Left ventricle myocardium inferior (tissue), 1 donor: ENCODE data around the gene FAM204A. TPM values are rescaled to one million over a fixed set of nuclear protein-coding genes. Genes with fewer than 3 reads are reported as not detected.

Source experiments
- DNase-seq: peaks from one replicate; pipeline ENCODE4 v3.0.0-alpha.2; 2020
- H3K27ac ChIP-seq: fragments of 200-600 bp; replicated peaks from 2 replicates; pipeline ENCODE4 v1.8.0; 2021
- H3K27me3 ChIP-seq: fragments of 200-600 bp; 2 replicates; pipeline ENCODE4 v1.8.0; 2021; ENCODE audit warnings: low read depth
- H3K36me3 ChIP-seq: fragments of 200-600 bp; 2 replicates; pipeline ENCODE4 v1.8.0; 2021
- H3K4me1 ChIP-seq: fragments of 200-600 bp; 2 replicates; pipeline ENCODE4 v1.8.0; 2021
- H3K4me3 ChIP-seq: fragments of 200-600 bp; 2 replicates; pipeline ENCODE4 v1.8.0; 2021; ENCODE audit warnings: mild to moderate bottlenecking, moderate library complexity
- H3K9me3 ChIP-seq: fragments of 200-600 bp; replicated peaks from 2 replicates; pipeline ENCODE4 v1.8.0; 2021
- intact Hi-C: fragments of 100-400 bp; cut with micrococcal nuclease; formaldehyde crosslinking; loops from one replicate; pipeline ENCODE4 v1.11.0; 2022
- total RNA-seq: library from RNA; stranded (reverse); fragmentation: NEBNext Ultra II Directional; extraction: Animal tissue kit (Norgen Biotek cat#: 25700); gene quantifications from one replicate; pipeline ENCODE4 v1.2.1, GENCODE V29; 2021
- TF ChIP-seq, protein P1 (sequence below): fragments of 200-600 bp; IDR thresholded peaks from 2 replicates; pipeline ENCODE4 v1.8.0; 2021; ENCODE audit warnings: antibody characterized with exemption, mild to moderate bottlenecking, borderline replicate concordance
- donor health status: DM: no; HTN: yes; CAD: no; lungs with severe emphysema.

FAM204A gene
- total RNA-seq, 1 donor from 2014 or later, result 58.9 TPM

DNA sequence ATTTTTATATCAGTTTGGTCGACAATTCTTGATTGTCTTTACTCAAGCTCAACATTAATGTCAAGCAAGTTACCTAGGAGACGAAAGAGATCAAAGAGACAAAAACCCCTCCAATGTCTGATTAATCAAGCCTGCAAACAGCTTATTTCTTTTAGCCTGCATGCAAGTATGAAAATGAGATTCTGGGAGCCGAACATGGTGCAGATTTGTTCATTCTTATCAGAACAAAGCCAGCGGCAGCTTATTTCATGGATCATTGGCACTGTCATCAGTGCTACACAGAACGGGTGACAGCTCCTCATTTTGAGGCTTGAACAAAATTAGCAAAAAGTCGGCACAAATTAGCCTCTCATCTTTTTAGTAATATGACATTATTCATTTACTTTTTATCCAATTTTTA, 26.5 kb downstream of the FAM204A start:
- Histone ChIP-seq H3K27me3 (no peaks in the 10 kb centered on the region), H3K4me3 (no peak overlapping the region), H3K9me3 (no peaks in the 10 kb centered on the region), H3K27ac (no peak overlapping the region), H3K4me1 (no peaks in the 10 kb centered on the region), H3K36me3 (peaks cover 35% of the 10 kb centered on the region)
- DNase-seq, result no peak
- intact Hi-C loops, result no loop called here
- TF ChIP-seq, protein P1, sequence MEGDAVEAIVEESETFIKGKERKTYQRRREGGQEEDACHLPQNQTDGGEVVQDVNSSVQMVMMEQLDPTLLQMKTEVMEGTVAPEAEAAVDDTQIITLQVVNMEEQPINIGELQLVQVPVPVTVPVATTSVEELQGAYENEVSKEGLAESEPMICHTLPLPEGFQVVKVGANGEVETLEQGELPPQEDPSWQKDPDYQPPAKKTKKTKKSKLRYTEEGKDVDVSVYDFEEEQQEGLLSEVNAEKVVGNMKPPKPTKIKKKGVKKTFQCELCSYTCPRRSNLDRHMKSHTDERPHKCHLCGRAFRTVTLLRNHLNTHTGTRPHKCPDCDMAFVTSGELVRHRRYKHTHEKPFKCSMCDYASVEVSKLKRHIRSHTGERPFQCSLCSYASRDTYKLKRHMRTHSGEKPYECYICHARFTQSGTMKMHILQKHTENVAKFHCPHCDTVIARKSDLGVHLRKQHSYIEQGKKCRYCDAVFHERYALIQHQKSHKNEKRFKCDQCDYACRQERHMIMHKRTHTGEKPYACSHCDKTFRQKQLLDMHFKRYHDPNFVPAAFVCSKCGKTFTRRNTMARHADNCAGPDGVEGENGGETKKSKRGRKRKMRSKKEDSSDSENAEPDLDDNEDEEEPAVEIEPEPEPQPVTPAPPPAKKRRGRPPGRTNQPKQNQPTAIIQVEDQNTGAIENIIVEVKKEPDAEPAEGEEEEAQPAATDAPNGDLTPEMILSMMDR, result no peak

DNA sequence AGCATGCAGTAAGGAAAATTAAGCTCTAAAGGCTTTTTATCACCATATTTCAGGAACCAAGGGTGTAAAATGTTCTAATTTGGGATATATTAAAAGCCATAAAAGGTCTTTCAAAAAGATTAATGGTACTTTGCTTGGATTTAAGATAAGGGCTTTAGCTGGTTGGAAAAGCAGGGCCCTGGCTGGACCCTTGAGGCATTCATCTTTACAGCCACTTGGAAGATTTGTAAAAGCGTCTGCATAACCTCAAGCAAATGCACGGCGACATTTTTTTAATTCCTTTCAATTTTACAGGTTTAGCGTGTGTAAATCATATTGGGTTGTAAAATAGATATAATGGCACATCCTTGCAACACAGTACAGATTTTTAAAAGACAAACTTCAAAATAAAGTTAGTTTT, 27.2 kb downstream of the FAM204A start:
- Histone ChIP-seq H3K27me3 (no peaks in the 10 kb centered on the region), H3K36me3 (peaks cover 36% of the 10 kb centered on the region), H3K27ac (no peak overlapping the region), H3K4me3 (no peak overlapping the region), H3K4me1 (no peaks in the 10 kb centered on the region), H3K9me3 (no peaks in the 10 kb centered on the region)
- intact Hi-C loops, result no loop called here
- no peak for DNase-seq
- TF ChIP-seq, protein P1, result no peak

DNA sequence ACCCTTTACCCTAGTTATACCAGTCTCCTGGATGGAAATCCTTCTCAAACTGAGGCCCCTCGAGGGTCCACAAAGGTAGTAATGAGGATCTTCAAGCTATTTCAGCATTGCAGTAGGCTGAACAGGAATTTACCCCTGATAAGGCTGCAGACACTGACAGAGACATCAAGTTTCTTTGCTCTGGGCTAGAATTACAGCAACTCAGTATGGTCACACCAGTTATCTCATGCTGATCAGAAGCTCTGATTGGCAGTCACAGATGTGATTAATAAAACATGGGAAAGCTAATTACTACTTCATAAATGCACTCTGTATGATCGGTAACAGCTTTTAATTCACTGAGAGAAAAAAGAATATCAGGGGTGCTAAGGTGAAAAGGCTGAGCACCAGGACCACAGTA, 30.6 kb downstream of the FAM204A start:
- H3K4me3 ChIP-seq, result no peak overlapping the region
- intact Hi-C loops, result no loop called here

DNA sequence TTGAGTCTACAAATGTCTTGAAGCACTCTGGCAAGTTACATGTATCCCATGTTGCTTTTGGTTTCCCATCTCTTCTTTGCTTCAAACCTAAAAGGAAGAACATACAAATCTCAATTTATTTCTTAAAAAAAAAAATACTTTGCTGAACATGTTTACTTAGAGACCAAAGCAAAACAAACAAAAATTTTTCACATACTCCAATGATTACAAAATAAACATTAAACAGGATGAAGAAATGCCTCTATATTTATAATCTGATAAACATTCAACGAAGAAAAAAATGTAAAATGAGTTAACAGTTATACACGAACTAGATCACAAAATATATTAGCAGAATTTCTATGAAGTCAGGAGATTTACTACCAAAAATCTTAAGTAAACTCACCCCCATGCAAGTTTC, 31.3 kb downstream of the FAM204A start:
- Histone ChIP-seq H3K36me3 (peaks cover 53% of the 10 kb centered on the region), H3K27me3 (no peaks in the 10 kb centered on the region), H3K9me3 (no peaks in the 10 kb centered on the region), H3K4me1 (peaks cover 18% of the 10 kb centered on the region), H3K27ac (peak overlapping the region; percentile 5), H3K4me3 (no peak overlapping the region)
- no peak for DNase-seq
- TF ChIP-seq, protein P1, result no peak
- intact Hi-C loops, result no loop called here

More for the DNA sequence above, 30.6 kb downstream of the FAM204A start:
- no peak for DNase-seq
- no peaks in the 10 kb centered on the region for H3K27me3 ChIP-seq
- peaks cover 18% of the 10 kb centered on the region for H3K4me1 ChIP-seq
- H3K27ac ChIP-seq, result no peak overlapping the region
- TF ChIP-seq, protein P1, result no peak
- H3K9me3 ChIP-seq, result no peaks in the 10 kb centered on the region
- peaks cover 47% of the 10 kb centered on the region for H3K36me3 ChIP-seq

DNA sequence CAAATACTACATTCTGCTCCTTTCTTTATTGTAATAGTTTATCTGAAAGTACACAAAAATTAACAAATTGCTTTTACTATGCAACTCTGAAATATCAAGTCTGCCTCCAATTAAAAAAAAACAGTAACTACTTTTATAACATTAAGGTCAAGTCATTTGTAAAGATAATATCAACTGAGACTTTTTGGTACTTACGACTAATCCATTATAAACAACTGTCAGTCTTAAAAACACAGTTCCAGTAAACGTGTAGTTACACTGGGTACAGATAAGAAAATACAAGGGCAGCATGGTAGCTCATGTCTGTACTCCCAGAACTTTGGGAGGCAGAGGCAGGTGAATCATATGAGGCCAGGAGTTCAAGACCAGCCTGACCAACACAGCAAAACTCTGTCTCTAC, 32.2 kb downstream of the FAM204A start:
- H3K4me3 ChIP-seq, result no peak overlapping the region
- no peak for DNase-seq
- intact Hi-C loops, result no loop called here
- H3K27me3 ChIP-seq, result no peaks in the 10 kb centered on the region
- TF ChIP-seq, protein P1, result no peak
- H3K4me1 ChIP-seq, result peaks cover 18% of the 10 kb centered on the region
- H3K9me3 ChIP-seq, result no peaks in the 10 kb centered on the region
- H3K36me3 ChIP-seq, result peaks cover 60% of the 10 kb centered on the region
- no peak overlapping the region for H3K27ac ChIP-seq

DNA sequence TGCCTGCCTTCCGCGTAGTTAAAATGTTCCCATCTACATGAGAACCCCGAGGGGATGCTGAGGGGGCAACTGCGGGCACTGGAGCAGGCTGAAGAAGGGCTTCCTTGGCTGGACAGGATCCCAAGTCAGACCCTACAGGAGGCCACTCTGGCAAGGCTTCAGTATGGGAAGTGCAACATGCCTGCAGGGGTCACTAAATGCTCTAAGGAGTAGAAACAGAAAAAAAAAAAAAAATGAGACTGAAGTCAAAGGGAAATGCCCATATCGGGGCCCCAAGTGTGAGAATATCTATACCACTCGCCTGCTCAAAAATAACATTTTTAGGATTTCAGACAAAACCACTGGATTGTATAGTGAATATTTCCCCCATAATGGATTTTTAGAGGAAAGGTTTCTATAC, 33.5 kb downstream of the FAM204A start:
- TF ChIP-seq, protein P1, result no peak
- no peaks in the 10 kb centered on the region for H3K27me3 ChIP-seq
- H3K36me3 ChIP-seq, result peaks cover 63% of the 10 kb centered on the region
- H3K4me3 ChIP-seq, result no peak overlapping the region
- peaks cover 18% of the 10 kb centered on the region for H3K4me1 ChIP-seq
- no peak overlapping the region for H3K27ac ChIP-seq
- intact Hi-C loops, result no loop called here
- DNase-seq, result no peak
- H3K9me3 ChIP-seq, result no peaks in the 10 kb centered on the region
